Caco-2 (cell line): Measurements from ENCODE around the gene NDEL1. TPM values are rescaled to one million over a fixed set of nuclear protein-coding genes. Genes with fewer than 3 reads are reported as not detected.

Source experiments
- BruUV-seq: library from RNA; stranded (reverse); fragments of 400-500 nt; replicated peaks from 2 replicates; lab custom pipeline; 2021; lab: Mats Ljungman, UMichigan
- CTCF ChIA-PET: fragments of 300-600 bp; sonication (Branson Sonifier 250); formaldehyde crosslinking; loops from one replicate; lab custom pipeline; 2022; ENCODE audit warnings: antibody characterized with exemption; lab: Charles Lee
- POLR2A ChIA-PET: fragments of 300-600 bp; sonication (Branson Sonifier 250); formaldehyde crosslinking; loops from one replicate; lab custom pipeline; 2022; ENCODE audit warnings: antibody characterized with exemption; lab: Charles Lee
- DNase-seq, 2 experiments: peaks; one replicate each; pipeline versions ENCODE4 v3.0.0 to v3.0.0-alpha.2; 2020 to 2022
- H3K27me3 ChIP-seq: replicated peaks from 2 replicates; pipeline ENCODE4 v1.6.0; 2011; ENCODE audit warnings: low read length; ENCODE audit not compliant: control insufficient read depth, insufficient read depth
- H3K36me3 ChIP-seq: 2 replicates; pipeline ENCODE4 v1.5.1; 2011; ENCODE audit warnings: low read length; ENCODE audit not compliant: control insufficient read depth, insufficient read depth
- H3K4me1 ChIP-seq: fragments of 250-450 bp; sonication (Bioruptor Pico); 2 replicates; pipeline ENCODE4 v1.5.1; 2020; ENCODE audit warnings: mild to moderate bottlenecking
- H3K4me3 ChIP-seq: 2 replicates; pipeline ENCODE4 v1.5.1; 2011; ENCODE audit warnings: low read depth, mild to moderate bottlenecking, control low read depth, low read length
- H3K9me3 ChIP-seq: fragments of 250-450 bp; sonication (Bioruptor Pico); 2 replicates; pipeline ENCODE4 v1.5.1; 2020; ENCODE audit warnings: mild to moderate bottlenecking, moderate library complexity
- H3K27ac Mint-ChIP-seq: one replicate; pipeline ENCODE4 v1.8.0; 2022; ENCODE audit warnings: mixed read lengths; ENCODE audit not compliant: unreplicated experiment
- H3K27me3 Mint-ChIP-seq: one replicate; pipeline ENCODE4 v1.8.0; 2022; ENCODE audit warnings: mixed read lengths; ENCODE audit not compliant: insufficient read depth, unreplicated experiment
- H3K36me3 Mint-ChIP-seq: one replicate; pipeline ENCODE4 v1.8.0; 2022; ENCODE audit warnings: mild to moderate bottlenecking, mixed read lengths; ENCODE audit not compliant: insufficient read depth, unreplicated experiment
- H3K4me1 Mint-ChIP-seq: one replicate; pipeline ENCODE4 v1.8.0; 2022; ENCODE audit warnings: low read depth, mixed read lengths; ENCODE audit not compliant: unreplicated experiment
- H3K4me3 Mint-ChIP-seq: one replicate; pipeline ENCODE4 v1.8.0; 2022; ENCODE audit warnings: mild to moderate bottlenecking, moderate library complexity, mixed read lengths; ENCODE audit not compliant: unreplicated experiment
- H3K9me3 Mint-ChIP-seq: one replicate; pipeline ENCODE4 v1.8.0; 2022; ENCODE audit warnings: mixed read lengths; ENCODE audit not compliant: unreplicated experiment
- intact Hi-C: fragments of 100-400 bp; cut with micrococcal nuclease; formaldehyde crosslinking; loops from one replicate; pipeline ENCODE4 v1.10.0; 2022; ENCODE audit not compliant: unreplicated experiment
- total RNA-seq: library from RNA; stranded (reverse); gene quantifications from 2 replicates; pipeline ENCODE4 v1.2.3, GENCODE V29; 2022
- TF ChIP-seq, protein P1 (sequence below), 2 experiments: fragments of 200-600 bp in 1 of 2; IDR thresholded peaks; 1 replicate in 1 of 2; 2 replicates in 1 of 2; pipeline versions ENCODE4 v1.5.1 to v1.8.0; 2011 to 2022; ENCODE audit warnings: antibody characterized with exemption in 1 of 2, control low read depth in 1 of 2, inconsistent platforms in 1 of 2, low read depth in 1 of 2, low read length in 1 of 2, mild to moderate bottlenecking in 1 of 2, moderate library complexity in 1 of 2; ENCODE audit not compliant: insufficient read depth in 1 of 2, severe bottlenecking in 1 of 2, unreplicated experiment in 1 of 2

NDEL1 gene
- total RNA-seq, 1 experiment from 2014 or later, result 32.2 TPM

DNA sequence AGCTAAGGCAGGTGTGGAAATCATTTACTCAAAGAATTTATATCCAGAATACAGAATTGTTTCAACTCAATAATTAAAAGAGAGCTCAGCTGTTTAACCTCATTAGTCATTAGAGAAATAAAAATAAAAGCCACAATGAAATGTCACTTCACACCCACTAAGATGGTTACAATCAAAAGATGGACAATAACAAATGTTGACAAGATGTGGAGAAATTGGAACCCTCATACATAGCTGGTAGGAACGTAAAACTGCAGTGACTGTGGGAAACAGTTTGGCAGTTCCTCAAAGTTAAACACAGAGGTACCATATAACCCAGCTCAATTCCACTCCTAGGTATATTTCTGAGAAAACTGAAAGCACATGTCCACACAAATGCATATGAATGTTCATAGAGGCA lies 49.8 kb downstream of the NDEL1 start:
- no peaks in the 10 kb centered on the region for H3K4me1 Mint-ChIP-seq
- peaks cover 73% of the 10 kb centered on the region for H3K36me3 Mint-ChIP-seq
- intact Hi-C loops, result no loop called here
- no TSS peak for BruUV-seq
- H3K9me3 Mint-ChIP-seq, result peaks cover 7% of the 10 kb centered on the region
- TF ChIP-seq, protein P1, sequence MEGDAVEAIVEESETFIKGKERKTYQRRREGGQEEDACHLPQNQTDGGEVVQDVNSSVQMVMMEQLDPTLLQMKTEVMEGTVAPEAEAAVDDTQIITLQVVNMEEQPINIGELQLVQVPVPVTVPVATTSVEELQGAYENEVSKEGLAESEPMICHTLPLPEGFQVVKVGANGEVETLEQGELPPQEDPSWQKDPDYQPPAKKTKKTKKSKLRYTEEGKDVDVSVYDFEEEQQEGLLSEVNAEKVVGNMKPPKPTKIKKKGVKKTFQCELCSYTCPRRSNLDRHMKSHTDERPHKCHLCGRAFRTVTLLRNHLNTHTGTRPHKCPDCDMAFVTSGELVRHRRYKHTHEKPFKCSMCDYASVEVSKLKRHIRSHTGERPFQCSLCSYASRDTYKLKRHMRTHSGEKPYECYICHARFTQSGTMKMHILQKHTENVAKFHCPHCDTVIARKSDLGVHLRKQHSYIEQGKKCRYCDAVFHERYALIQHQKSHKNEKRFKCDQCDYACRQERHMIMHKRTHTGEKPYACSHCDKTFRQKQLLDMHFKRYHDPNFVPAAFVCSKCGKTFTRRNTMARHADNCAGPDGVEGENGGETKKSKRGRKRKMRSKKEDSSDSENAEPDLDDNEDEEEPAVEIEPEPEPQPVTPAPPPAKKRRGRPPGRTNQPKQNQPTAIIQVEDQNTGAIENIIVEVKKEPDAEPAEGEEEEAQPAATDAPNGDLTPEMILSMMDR (IDR thresholded peaks at IDR 0.05; ENCODE audit: insufficient read depth in 1 of 2, low read depth in 1 of 2, low read length in 1 of 2, severe bottlenecking in 1 of 2, unreplicated experiment in 1 of 2), result no peak
- no peak overlapping the region for H3K27ac Mint-ChIP-seq
- no peaks in the 10 kb centered on the region for H3K27me3 Mint-ChIP-seq
- no peak for DNase-seq
- ChIA-PET CTCF (no interaction called here), POLR2A (no interaction called here)
- Histone ChIP-seq H3K4me3 (no peak overlapping the region), H3K36me3 (no peaks in the 10 kb centered on the region; the same call in none of the 2 replicates), H3K4me1 (no peaks in the 10 kb centered on the region), H3K9me3 (no peaks in the 10 kb centered on the region), H3K27me3 (no peaks in the 10 kb centered on the region)
- H3K4me3 Mint-ChIP-seq, result no peak overlapping the region

DNA sequence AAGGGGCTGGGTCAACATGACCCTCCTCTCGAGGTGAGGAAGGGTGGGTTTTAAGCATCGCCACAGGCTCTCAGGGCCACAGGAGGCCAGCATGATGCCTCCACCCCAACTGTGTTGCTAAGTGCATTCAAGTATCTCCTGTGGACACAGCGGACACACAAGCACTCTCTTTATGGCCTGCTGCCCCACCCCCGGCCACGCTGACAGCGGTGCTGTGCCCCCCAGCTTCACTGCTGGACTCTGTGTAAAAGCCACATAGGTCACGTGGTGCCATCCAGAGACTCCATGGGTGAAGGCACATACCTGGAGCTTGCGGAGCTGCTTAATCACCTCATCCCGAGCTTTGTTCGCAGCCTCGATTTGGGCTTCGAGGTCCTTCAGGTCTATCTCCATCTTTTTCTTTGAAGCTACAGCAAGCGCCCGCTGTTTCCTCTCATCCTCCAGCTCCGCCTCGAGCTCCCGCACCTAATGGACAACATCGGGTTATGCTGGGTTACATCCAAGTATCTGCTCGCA lies 51.5 kb downstream of the NDEL1 start:
- H3K27ac Mint-ChIP-seq, result no peak overlapping the region
- POLR2A ChIA-PET, result no interaction called here
- H3K4me1 Mint-ChIP-seq, result no peaks in the 10 kb centered on the region

DNA sequence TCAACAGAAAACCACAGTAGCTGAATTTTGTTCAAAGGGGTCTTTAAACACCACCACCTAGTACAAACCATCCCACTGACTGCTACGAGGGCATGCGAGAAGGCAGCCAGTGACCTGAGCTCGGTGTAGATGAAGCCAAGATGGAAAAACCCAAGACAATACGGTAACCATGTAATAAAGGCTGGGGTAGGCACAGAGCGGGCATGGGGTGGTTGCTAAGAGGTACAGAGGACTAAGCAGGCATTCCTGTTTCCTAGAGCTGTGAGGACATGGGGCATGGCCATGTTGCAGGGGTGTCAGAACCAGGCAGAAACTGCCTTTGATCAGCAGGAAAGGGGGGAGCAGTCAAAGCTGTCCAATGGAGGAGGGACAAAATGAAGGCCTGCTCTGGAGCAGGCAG lies 52.1 kb downstream of the NDEL1 start:
- POLR2A ChIA-PET, result no interaction called here
- H3K36me3 ChIP-seq, result no peaks in the 10 kb centered on the region; the same call in none of the 2 replicates
- H3K27me3 ChIP-seq, result no peaks in the 10 kb centered on the region
- no peak overlapping the region for H3K4me3 ChIP-seq
- CTCF ChIA-PET, result no interaction called here
- TF ChIP-seq, protein P1 (IDR thresholded peaks at IDR 0.05; ENCODE audit: insufficient read depth in 1 of 2, low read depth in 1 of 2, low read length in 1 of 2, severe bottlenecking in 1 of 2, unreplicated experiment in 1 of 2), result no peak
- intact Hi-C loops, result no loop called here
- Mint-ChIP-seq H3K4me1 (no peaks in the 10 kb centered on the region), H3K4me3 (no peak overlapping the region), H3K27ac (no peak overlapping the region), H3K9me3 (peaks cover 7% of the 10 kb centered on the region), H3K36me3 (peaks cover 72% of the 10 kb centered on the region), H3K27me3 (no peaks in the 10 kb centered on the region)
- no peaks in the 10 kb centered on the region for H3K4me1 ChIP-seq
- BruUV-seq, result no TSS peak
- no peak for DNase-seq
- no peaks in the 10 kb centered on the region for H3K9me3 ChIP-seq

More for the DNA sequence above, 51.5 kb downstream of the NDEL1 start:
- intact Hi-C loops, result no loop called here
- H3K27me3 ChIP-seq, result no peaks in the 10 kb centered on the region
- Mint-ChIP-seq H3K36me3 (peaks cover 72% of the 10 kb centered on the region), H3K27me3 (no peaks in the 10 kb centered on the region), H3K9me3 (peaks cover 7% of the 10 kb centered on the region), H3K4me3 (no peak overlapping the region)
- TF ChIP-seq, protein P1 (IDR thresholded peaks at IDR 0.05; ENCODE audit: insufficient read depth in 1 of 2, low read depth in 1 of 2, low read length in 1 of 2, severe bottlenecking in 1 of 2, unreplicated experiment in 1 of 2), result no peak
- BruUV-seq, result no TSS peak
- CTCF ChIA-PET, result no interaction called here
- no peaks in the 10 kb centered on the region; the same call in none of the 2 replicates for H3K36me3 ChIP-seq
- no peaks in the 10 kb centered on the region for H3K4me1 ChIP-seq
- no peak overlapping the region for H3K4me3 ChIP-seq
- DNase-seq, result no peak
- H3K9me3 ChIP-seq, result no peaks in the 10 kb centered on the region
